K562 (cell line): ENCODE measurements around the gene THOP1.

ENCODE experiments used
- CBFA2T2 ChIP-seq: fragments of 450-650 bp; conservative IDR thresholded peaks from 2 replicates; pipeline ENCODE4 v1.6.1; 2017; ENCODE audit warnings: mild to moderate bottlenecking
- CTCF ChIP-seq, 3 experiments: IDR thresholded peaks in 2 of 3; conservative IDR thresholded peaks in 1 of 3; 2 replicates each; pipeline ENCODE4 v1.5.1; 2011 to 2012; ENCODE audit warnings: low read length in 3 of 3, mild to moderate bottlenecking in 3 of 3, control low read depth in 2 of 3, improper control_type of control experiment in 1 of 3, inconsistent platforms in 1 of 3, low read depth in 1 of 3, mixed read lengths in 1 of 3, moderate library complexity in 1 of 3; ENCODE audit not compliant: insufficient read depth in 2 of 3
- PTTG1 ChIP-seq: fragments of 450-650 bp; IDR thresholded peaks from 2 replicates; pipeline ENCODE4 v1.6.1; 2016; ENCODE audit warnings: low read depth, mild to moderate bottlenecking, missing genetic modification characterization, missing compliant biosample characterization
- SMARCA4 ChIP-seq: fragments of 450-650 bp; IDR thresholded peaks from 2 replicates; pipeline ENCODE4 v1.6.1; 2016
- USF2 ChIP-seq: sonication (generic); formaldehyde crosslinking; IDR thresholded peaks from 2 replicates; pipeline ENCODE4 v1.5.0; 2020; ENCODE audit warnings: missing genetic modification reagents
- ZBTB40 ChIP-seq, 2 experiments: fragments of 450-650 bp in 1 of 2; sonication (generic) in 1 of 2; formaldehyde crosslinking in 1 of 2; IDR thresholded peaks; 2 replicates each; pipeline versions ENCODE4 v1.7.1 to v1.9.0; 2016 to 2022; ENCODE audit warnings: inconsistent platforms in 1 of 2, mild to moderate bottlenecking in 1 of 2, missing genetic modification reagents in 1 of 2
- ZKSCAN8 ChIP-seq: fragments of 200-800 bp; sonication (Bioruptor generic); IDR thresholded peaks from 2 replicates; pipeline ENCODE4 v1.6.1; 2016; ENCODE audit warnings: missing genetic modification characterization, missing compliant biosample characterization
- ZNF282 ChIP-seq: sonication (generic); formaldehyde crosslinking; IDR thresholded peaks from 2 replicates; pipeline ENCODE4 v1.8.1; 2023; ENCODE audit warnings: missing genetic modification reagents
- ZNF431 ChIP-seq: sonication (generic); formaldehyde crosslinking; IDR thresholded peaks from 2 replicates; pipeline ENCODE4 v1.8.0; 2022; ENCODE audit warnings: mild to moderate bottlenecking, missing genetic modification reagents

- no peak for TF ChIP-seq ZNF282 (CRISPR knock-in tag)
- no peak for TF ChIP-seq ZBTB40 (IDR thresholded peaks at IDR 0.05)
- TF ChIP-seq ZBTB40 (CRISPR knock-in tag; IDR thresholded peaks at IDR 0.05), result no peak
- TF ChIP-seq CBFA2T2, result no peak
- no peak for TF ChIP-seq PTTG1 (tag)
- TF ChIP-seq CTCF (IDR thresholded peaks at IDR 0.05 in 2 of 3, conservative IDR thresholded peaks at IDR 0.05 in 1 of 3; ENCODE audit: insufficient read depth in 2 of 3, low read depth in 1 of 3, low read length in 3 of 3), result no peak
- no peak for TF ChIP-seq ZNF431 (CRISPR knock-in tag)
- no peak for TF ChIP-seq ZKSCAN8 (CRISPR knock-in tag)
- no peak for TF ChIP-seq SMARCA4
- TF ChIP-seq USF2 (CRISPR knock-in tag), result no peak
Measured at GRCh38 chr19:2770055-2771013, 15.0 kb upstream of the THOP1 start.
